Transverse colon (tissue), 4 donors: ENCODE measurements around the gene TPGS1. TPM values are rescaled to one million over a fixed set of nuclear protein-coding genes. Genes with fewer than 3 reads are reported as not detected.

Source experiments
- DNase-seq: peaks from one replicate; pipeline ENCODE4 v3.0.0-alpha.2; 2019
- H3K27ac ChIP-seq, 4 donors: fragments of 200-600 bp; sonication (generic); 2 replicates each; pipeline ENCODE4 v1.5.1; 2016 to 2018; ENCODE audit warnings: inconsistent platforms in 4 of 4
- H3K27me3 ChIP-seq: fragments of 200-600 bp; sonication (generic); 2 replicates; pipeline ENCODE4 v1.5.1; 2017; ENCODE audit warnings: inconsistent platforms
- H3K36me3 ChIP-seq, 4 donors: fragments of 200-600 bp; sonication (generic); 2 replicates each; pipeline ENCODE4 v1.5.1; 2017 to 2019; ENCODE audit warnings: inconsistent platforms in 4 of 4
- H3K4me1 ChIP-seq, 4 donors: fragments of 200-600 bp; sonication (generic); 2 replicates each; pipeline ENCODE4 v1.5.1; 2017 to 2020; ENCODE audit warnings: inconsistent platforms in 4 of 4
- H3K4me3 ChIP-seq, 4 donors: fragments of 200-600 bp; sonication (generic); 1 replicate in 1 of 4; 2 replicates in 3 of 4; pipeline versions ENCODE4 v1.5.1 to v1.6.1; 2017 to 2019; ENCODE audit warnings: inconsistent platforms in 4 of 4
- H3K9me3 ChIP-seq, 2 donors: fragments of 200-600 bp; sonication (generic); 2 replicates each; pipeline ENCODE4 v1.5.1; 2017 to 2019; ENCODE audit warnings: inconsistent platforms in 2 of 2
- CTCF ChIP-seq, 5 experiments: fragments of 200-600 bp in 3 of 5; fragments of 450-650 bp in 2 of 5; sonication (generic) in 3 of 5; IDR thresholded peaks; 1 replicate in 2 of 5; 2 replicates in 3 of 5; pipeline ENCODE4 v1.5.1; 2016 to 2017; ENCODE audit warnings: antibody characterized with exemption in 5 of 5, inconsistent platforms in 3 of 5, mild to moderate bottlenecking in 2 of 5, moderate library complexity in 1 of 5
- EP300 ChIP-seq: sonication (generic); formaldehyde crosslinking; IDR thresholded peaks from one replicate; pipeline ENCODE4 v1.6.1; 2017; ENCODE audit warnings: antibody characterized with exemption, low read depth
- POLR2A ChIP-seq: fragments of 450-650 bp; IDR thresholded peaks from one replicate; pipeline ENCODE4 v1.6.1; 2016; ENCODE audit warnings: antibody characterized with exemption, mild to moderate bottlenecking, moderate library complexity
- POLR2AphosphoS5 ChIP-seq, 3 donors: sonication (generic); formaldehyde crosslinking; IDR thresholded peaks; one replicate each; pipeline ENCODE4 v1.6.1; 2016; ENCODE audit warnings: antibody characterized with exemption in 3 of 3
- WGBS, 2 donors: methylation state at CpG; one replicate each; pipeline ENCODE4 v1.1.5; 2018; ENCODE audit warnings: low coverage in 1 of 2; 5-methylcytosine and 5-hydroxymethylcytosine counted together
- in situ Hi-C, 4 donors: fragments of 200-750 bp; cut with MboI; loops; one replicate each; pipeline versions ENCODE4 v1.15.0 to v1.15.1; 2017; ENCODE audit warnings: low sequenced_read_pairs in 3 of 4, low pct_ligation_motif_present in 1 of 4, low pct_unique_long_range_greater_than_20kb in 1 of 4
- intact Hi-C: fragments of 100-400 bp; cut with DNase I; formaldehyde crosslinking; loops from one replicate; pipeline ENCODE4 v1.15.1; 2023; ENCODE audit warnings: low total_unique reads
- total RNA-seq, 4 donors: library from RNA; depleted of rRNA; stranded (reverse); fragments of >200 nt; gene quantifications; one replicate each; pipeline ENCODE4 v1.1.0, GENCODE V29; 2016

TPGS1 gene
- total RNA-seq, 4 donors from 2014 or later: 18.0 to 103 (median 43.8) TPM

GRCh38 chr19:459724-460511 lies 47.4 kb upstream of the TPGS1 start:
- TF ChIP-seq POLR2AphosphoS5 (IDR thresholded peaks at IDR 0.05) (peak; percentile 20 to 62 (median 40)), POLR2A (no peak)
- DNase-seq: peak; percentile 60
- Histone ChIP-seq H3K4me1 (peaks cover 5 to 23% (median 18%) of the 10 kb centered on the region in 4 donors), H3K27ac (peak overlapping the region; percentile 72 to 89 (median 76)), H3K36me3 (no peaks in the 10 kb centered on the region), H3K4me3 (peak overlapping the region; percentile 42 to 85 (median 55)), H3K27me3 (peaks cover 25% of the 10 kb centered on the region), H3K9me3 (no peaks in the 10 kb centered on the region)
- intact Hi-C loops (loop anchor here (2.0 kb wide), 1 partner anchor 71 kb away; the partner anchor contains the start of gene CDC34), in situ Hi-C loops (no loop called here)
- WGBS, 2 donors: 12% methylated on average over 19 of the region's 66 CpGs; no CpG with 5 or more reads in 1 of the 2 donors

GRCh38 chr19:460877-461720 lies 46.2 kb upstream of the TPGS1 start, which contains the start of gene SHC2:
Gene SHC2 (minus strand): TSS chr19:461033. CDS start chr19:460996, 37 bp downstream.
- H3K36me3 ChIP-seq: no peaks in the 10 kb centered on the region
- DNase-seq: peak; percentile 34
- H3K4me3 ChIP-seq: peak within 1 kb of the TSS; percentile 42 to 85 (median 55)
- peak within 1 kb of the TSS; percentile 72 to 89 (median 76) for H3K27ac ChIP-seq
- no peaks in the 10 kb centered on the region for H3K9me3 ChIP-seq
- intact Hi-C loops: loop anchor here (2.0 kb wide), 1 partner anchor 70 kb away; the partner anchor contains the start of gene CDC34
- in situ Hi-C loops: no loop called here
- 3% methylated on average over 43 of the region's 85 CpGs; no CpG with 5 or more reads in 1 of the 2 donors for WGBS, 2 donors
- H3K4me1 ChIP-seq: peaks cover 5 to 23% (median 18%) of the 10 kb centered on the region in 4 donors
- H3K27me3 ChIP-seq: peaks cover 25% of the 10 kb centered on the region
- no peak for TF ChIP-seq POLR2A
- TF ChIP-seq POLR2AphosphoS5 (IDR thresholded peaks at IDR 0.05): no peak

- peak; percentile 67 for DNase-seq
- TF ChIP-seq POLR2A (no peak), EP300 (no peak), POLR2AphosphoS5 (IDR thresholded peaks at IDR 0.05) (peak in 1 of 3 donors; percentile 44), CTCF (IDR thresholded peaks at IDR 0.05) (no peak)
- Histone ChIP-seq H3K27ac (peak overlapping the region; percentile 42 to 47 (median 44)), H3K4me3 (peak overlapping the region; percentile 4 to 54 (median 37)), H3K27me3 (peaks cover 25% of the 10 kb centered on the region), H3K9me3 (no peaks in the 10 kb centered on the region), H3K4me1 (peaks cover 5 to 23% (median 18%) of the 10 kb centered on the region in 4 donors), H3K36me3 (no peaks in the 10 kb centered on the region)
- WGBS, 2 donors: 15% methylated on average over 42 of the region's 60 CpGs; no CpG with 5 or more reads in 1 of the 2 donors
- in situ Hi-C loops (no loop called here), intact Hi-C loops (loop anchor here (2.0 kb wide), 1 partner anchor 69 kb away; the partner anchor contains the start of gene CDC34)
Observed at GRCh38 chr19:461721-462551, 45.4 kb upstream of the TPGS1 start.

- 91% methylated on average over 30 of the region's 35 CpGs; no CpG with 5 or more reads in 1 of the 2 donors for WGBS, 2 donors
- intact Hi-C loops: no loop called here
- peaks cover 25% of the 10 kb centered on the region for H3K27me3 ChIP-seq
Observed at GRCh38 chr19:463483-464207, 43.7 kb upstream of the TPGS1 start.

More at GRCh38 chr19:463483-464207, 43.7 kb upstream of the TPGS1 start:
- in situ Hi-C loops: no loop called here
- peak overlapping the region in 1 of 4 donors; percentile 17 for H3K27ac ChIP-seq
- no peaks in the 10 kb centered on the region for H3K9me3 ChIP-seq
- TF ChIP-seq CTCF (IDR thresholded peaks at IDR 0.05) (no peak), POLR2AphosphoS5 (IDR thresholded peaks at IDR 0.05) (no peak)
- H3K36me3 ChIP-seq: no peaks in the 10 kb centered on the region
- DNase-seq: no peak
- H3K4me1 ChIP-seq: peaks cover 5 to 23% (median 18%) of the 10 kb centered on the region in 4 donors
- H3K4me3 ChIP-seq: no peak overlapping the region
